IPS-18c (cell line): ENCODE measurements around the gene BCKDK.

ENCODE experiments used
- H3K4me3 ChIP-seq: 2 replicates; pipeline ENCODE4 v1.7.0; 2013; ENCODE audit warnings: low read depth, mild to moderate bottlenecking, low read length, moderate library complexity; ENCODE audit not compliant: insufficient read depth
- H3K9me3 ChIP-seq: one replicate; pipeline ENCODE4 v1.6.1; 2013; ENCODE audit warnings: mild to moderate bottlenecking, low read length, moderate library complexity; ENCODE audit not compliant: control insufficient read depth, insufficient read depth

BCKDK gene

DNA sequence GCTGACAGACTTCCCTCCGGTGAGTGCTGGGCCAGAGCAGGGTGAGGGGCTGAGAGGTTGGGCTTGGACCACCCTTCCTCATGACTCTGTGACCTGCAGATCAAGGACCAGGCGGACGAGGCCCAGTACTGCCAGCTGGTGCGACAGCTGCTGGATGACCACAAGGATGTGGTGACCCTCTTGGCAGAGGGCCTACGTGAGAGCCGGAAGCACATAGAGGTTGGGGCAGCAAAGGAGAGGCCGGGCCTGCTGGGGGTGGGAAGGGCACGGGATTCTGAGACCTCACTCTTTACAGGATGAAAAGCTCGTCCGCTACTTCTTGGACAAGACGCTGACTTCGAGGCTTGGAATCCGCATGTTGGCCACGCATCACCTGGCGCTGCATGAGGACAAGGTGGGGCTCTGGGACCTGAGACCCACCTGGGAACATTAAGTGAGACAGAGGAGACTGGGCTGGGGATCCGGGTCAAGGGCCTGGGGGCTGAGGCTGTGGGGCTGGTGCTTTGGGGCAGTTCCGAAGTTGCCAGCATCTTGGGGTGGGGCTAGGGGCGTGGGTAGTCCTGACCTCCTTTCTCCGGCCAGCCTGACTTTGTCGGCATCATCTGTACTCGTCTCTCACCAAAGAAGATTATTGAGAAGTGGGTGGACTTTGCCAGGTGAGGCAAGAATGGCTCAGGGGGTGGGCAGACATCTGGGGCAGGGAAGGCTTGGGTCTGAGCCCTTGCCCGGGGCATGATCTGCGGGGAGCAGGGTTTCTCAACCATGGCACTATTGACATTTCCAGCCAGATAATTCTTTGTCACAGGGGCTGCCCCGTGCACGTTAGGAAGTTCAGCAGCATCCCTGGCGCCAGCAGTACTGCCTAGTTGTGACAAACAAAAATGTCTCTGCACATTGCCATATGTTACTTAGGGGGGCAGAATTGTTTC is 2.2 kb downstream of the BCKDK start:
- Histone ChIP-seq H3K4me3 (no peak overlapping the region), H3K9me3 (no peaks in the 10 kb centered on the region)

GRCh38 chr16:31111881-31112466 is 3.8 kb downstream of the BCKDK start:
- no peak overlapping the region for H3K4me3 ChIP-seq
- no peaks in the 10 kb centered on the region for H3K9me3 ChIP-seq

DNA sequence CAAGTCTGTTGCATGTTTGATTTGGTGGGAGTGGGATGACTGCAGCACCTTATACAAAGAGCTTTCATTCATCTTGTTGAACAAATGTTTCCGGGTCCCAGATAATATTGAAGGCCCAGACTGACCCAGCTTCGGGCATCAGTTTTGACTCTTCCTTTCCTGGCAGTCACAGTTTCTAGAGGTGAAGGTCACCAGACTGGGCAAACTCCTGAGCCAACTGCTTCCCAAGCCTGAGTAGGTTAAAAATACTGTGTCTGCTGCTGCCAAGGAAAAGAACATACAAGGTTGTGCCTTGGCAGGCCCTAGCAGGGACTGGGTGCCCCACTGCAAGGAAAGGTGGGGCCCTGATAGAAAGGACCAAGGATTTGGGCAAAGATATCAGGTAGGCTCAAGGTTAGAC is 4.5 kb downstream of the BCKDK start:
- no peak overlapping the region for H3K4me3 ChIP-seq
- no peaks in the 10 kb centered on the region for H3K9me3 ChIP-seq

GRCh38 chr16:31113121-31114120 is 5.2 kb downstream of the BCKDK start:
- Histone ChIP-seq H3K4me3 (no peak overlapping the region), H3K9me3 (no peaks in the 10 kb centered on the region)

GRCh38 chr16:31114468-31114867 is 6.3 kb downstream of the BCKDK start:
- Histone ChIP-seq H3K4me3 (no peak overlapping the region), H3K9me3 (no peaks in the 10 kb centered on the region)

GRCh38 chr16:31117384-31118222 is 9.4 kb downstream of the BCKDK start, which contains the start of gene KAT8:
Gene KAT8 (plus strand): TSS chr16:31117664. CDS start chr16:31117682, 18 bp downstream.
- no peaks in the 10 kb centered on the region for H3K9me3 ChIP-seq
- peak within 1 kb of the TSS; percentile 91 for H3K4me3 ChIP-seq

DNA sequence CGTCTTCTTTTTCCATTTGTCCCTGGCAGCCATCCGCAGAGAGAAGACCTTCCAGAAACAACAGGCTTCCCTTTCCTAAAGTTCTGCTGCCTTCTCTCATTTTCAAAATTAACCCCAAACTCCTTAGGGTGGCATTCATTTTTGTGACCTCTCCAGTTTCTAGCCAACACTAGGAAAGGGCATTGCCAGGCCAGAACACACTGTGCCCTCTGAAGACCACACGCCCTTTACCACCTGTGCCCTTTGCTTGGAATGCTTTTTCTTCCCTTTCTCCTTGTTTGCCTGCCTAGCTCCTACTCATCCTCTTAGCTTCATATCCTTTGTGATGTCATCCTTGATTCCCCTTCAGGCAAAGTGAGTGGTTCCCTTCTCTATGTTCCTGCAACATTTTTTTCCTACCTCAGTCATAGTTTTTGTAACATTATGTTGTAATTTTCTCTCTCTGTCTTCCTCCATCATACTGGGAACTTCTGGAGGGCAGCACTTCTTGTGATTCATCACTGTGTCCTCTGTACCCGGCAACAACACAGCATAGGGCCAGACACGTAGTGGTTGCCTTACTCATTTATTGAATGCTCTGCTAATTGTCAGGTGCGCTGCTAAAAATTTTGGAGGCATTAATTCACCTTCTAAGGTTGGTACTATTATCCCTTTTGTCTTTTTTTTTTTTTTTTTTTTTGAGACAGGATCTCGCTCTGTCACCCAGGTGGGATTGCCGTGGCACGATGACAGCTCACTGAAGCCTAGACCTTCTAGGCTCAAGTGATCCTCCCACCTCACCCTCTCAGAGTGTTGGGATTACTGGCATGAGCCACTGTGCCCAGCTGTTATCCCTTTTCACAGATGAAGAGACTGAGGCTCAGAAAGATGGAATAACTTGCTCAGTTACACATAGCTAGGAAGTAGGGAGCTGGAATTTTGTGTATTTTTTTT is 10.3 kb downstream of the BCKDK start:
- Histone ChIP-seq H3K4me3 (peak overlapping the region; percentile 65), H3K9me3 (no peaks in the 10 kb centered on the region)

DNA sequence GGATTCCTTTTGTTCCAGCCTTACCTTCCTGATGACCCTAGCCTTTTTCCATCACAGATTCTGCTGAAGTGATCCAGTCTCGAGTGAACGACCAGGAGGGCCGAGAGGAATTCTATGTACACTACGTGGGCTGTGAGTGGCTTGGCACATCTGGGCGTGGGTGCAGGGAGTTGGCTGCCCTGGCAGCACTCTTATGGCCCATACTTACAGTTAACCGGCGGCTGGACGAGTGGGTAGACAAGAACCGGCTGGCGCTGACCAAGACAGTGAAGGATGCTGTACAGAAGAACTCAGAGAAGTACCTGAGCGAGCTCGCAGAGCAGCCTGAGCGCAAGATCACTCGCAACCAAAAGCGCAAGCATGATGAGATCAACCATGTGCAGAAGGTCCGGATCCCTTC is 11.9 kb downstream of the BCKDK start:
- Histone ChIP-seq H3K4me3 (no peak overlapping the region), H3K9me3 (no peaks in the 10 kb centered on the region)

DNA sequence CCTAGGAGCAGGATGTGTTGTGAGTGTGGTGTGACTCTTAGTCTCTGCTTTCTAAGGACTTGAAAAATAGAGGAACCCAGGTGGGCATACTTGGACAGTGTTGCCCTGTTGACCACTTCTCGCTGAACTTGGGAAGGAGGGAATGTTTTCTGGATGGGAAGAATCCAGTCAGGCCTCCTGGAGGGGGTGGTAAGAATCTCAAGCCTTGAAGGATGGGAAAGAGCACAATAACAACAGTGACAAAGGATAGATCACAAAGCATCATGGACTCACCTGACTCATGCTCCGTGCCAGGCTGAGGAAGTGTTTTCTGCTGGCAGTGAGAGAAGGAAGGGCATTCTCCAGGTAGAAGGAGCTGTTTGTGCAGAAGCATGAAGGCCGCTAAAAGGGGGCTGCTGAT is 17.7 kb downstream of the BCKDK start:
- H3K9me3 ChIP-seq, result peaks cover 2% of the 10 kb centered on the region

GRCh38 chr16:31127182-31127581 is 19.0 kb downstream of the BCKDK start:
- H3K4me3 ChIP-seq, result no peak overlapping the region

More for the DNA sequence above, 17.7 kb downstream of the BCKDK start:
- no peak overlapping the region for H3K4me3 ChIP-seq

DNA sequence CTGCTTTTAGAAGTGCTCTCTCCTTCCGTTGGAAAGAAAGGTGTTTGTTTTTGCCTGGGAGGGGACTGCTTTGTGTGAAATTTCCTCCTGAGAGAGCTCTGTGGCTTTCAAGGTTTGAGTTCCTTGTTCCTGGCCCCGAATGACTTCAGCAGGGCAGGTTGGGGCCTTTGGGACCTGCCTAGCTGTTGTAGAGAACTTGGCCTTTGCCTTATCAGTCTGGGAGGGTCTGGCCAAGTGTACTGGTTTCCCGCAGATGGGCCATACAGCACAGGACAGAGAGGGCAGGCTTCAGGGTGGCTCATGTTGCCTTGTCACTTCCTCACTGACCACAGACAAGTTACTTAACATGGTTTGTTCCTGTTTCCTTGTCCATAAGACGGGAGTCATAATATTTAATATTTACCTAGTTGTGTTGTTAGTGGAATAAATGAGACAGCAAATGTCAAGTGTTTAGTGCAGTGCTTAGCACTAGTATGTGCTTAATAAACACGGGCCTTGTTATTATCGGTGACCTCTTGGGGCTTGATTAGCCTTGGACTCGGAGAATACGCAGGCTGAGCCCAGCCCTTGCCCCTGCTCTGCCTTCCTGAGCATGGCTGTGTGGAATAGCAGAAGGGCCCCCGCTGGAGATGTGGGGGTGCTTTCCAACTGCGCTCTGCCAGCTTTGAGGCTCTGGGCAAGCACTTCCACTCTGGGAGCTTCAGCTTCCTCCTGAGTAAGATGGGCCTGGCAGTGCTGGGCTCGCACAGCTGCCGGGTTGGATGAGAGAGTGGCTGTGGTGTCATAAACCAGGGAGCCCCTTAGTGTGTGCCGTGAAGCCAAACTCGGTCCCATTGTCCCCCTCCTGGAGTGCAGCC is 20.8 kb downstream of the BCKDK start:
- Histone ChIP-seq H3K9me3 (peaks cover 2% of the 10 kb centered on the region), H3K4me3 (no peak overlapping the region)

More at GRCh38 chr16:31127182-31127581, 19.0 kb downstream of the BCKDK start:
- H3K9me3 ChIP-seq, result peaks cover 2% of the 10 kb centered on the region

- Histone ChIP-seq H3K4me3 (no peak overlapping the region), H3K9me3 (peaks cover 2% of the 10 kb centered on the region)
These were observed 21.6 kb downstream of the BCKDK start for GRCh38 chr16:31129568-31130335.

DNA sequence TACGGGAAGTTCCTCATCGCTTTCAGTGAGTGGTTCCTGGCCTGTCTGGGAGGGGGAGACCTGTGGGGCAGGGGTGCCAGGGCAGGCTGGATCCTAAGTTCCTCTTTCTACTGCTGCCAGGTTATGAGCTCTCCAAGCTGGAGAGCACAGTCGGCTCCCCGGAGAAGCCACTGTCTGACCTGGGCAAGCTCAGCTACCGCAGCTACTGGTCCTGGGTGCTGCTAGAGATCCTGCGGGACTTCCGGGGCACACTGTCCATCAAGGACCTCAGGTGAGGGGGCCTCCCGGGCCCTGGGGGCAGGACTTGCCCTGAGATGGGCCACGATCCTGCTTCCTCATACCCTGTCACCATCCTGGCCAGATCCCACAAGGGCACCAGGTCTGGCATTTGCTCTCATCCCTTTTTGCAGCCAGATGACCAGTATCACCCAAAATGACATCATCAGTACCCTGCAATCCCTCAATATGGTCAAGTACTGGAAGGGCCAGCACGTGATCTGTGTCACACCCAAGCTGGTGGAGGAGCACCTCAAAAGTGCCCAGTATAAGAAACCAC is 22.2 kb downstream of the BCKDK start:
- no peak overlapping the region for H3K4me3 ChIP-seq

GRCh38 chr16:31130899-31131298 is 22.7 kb downstream of the BCKDK start:
- H3K9me3 ChIP-seq, result peaks cover 2% of the 10 kb centered on the region

More for the DNA sequence above, 22.2 kb downstream of the BCKDK start:
- H3K9me3 ChIP-seq, result peaks cover 2% of the 10 kb centered on the region

More at GRCh38 chr16:31130899-31131298, 22.7 kb downstream of the BCKDK start:
- no peak overlapping the region for H3K4me3 ChIP-seq
